Gastroesophageal sphincter (tissue), 4 donors: ENCODE results near the gene GALNT9. TPM values are rescaled to one million over a fixed set of nuclear protein-coding genes. Genes with fewer than 3 reads are reported as not detected.

Experiments
- ATAC-seq: fragments of 150-250 bp; one replicate; pipeline ENCODE4 v1.9.1; 2016; ENCODE audit warnings: mild to moderate bottlenecking, moderate library complexity
- H3K27ac ChIP-seq, 4 donors: fragments of 200-600 bp; sonication (generic) in 3 of 4; 1 replicate in 3 of 4; 2 replicates in 1 of 4; pipeline ENCODE4 v1.5.1; 2016 to 2019
- H3K27me3 ChIP-seq: fragments of 200-600 bp; sonication (generic); one replicate; pipeline ENCODE4 v1.5.1; 2019
- H3K36me3 ChIP-seq, 2 donors: fragments of 200-600 bp; sonication (generic); one replicate each; pipeline ENCODE4 v1.5.1; 2019; ENCODE audit warnings: control low read depth in 1 of 2
- H3K4me1 ChIP-seq, 3 donors: fragments of 200-600 bp; sonication (generic); 1 replicate in 2 of 3; 2 replicates in 1 of 3; pipeline ENCODE4 v1.5.1; 2016 to 2019; ENCODE audit warnings: control low read depth in 2 of 3
- H3K4me3 ChIP-seq, 2 donors: fragments of 200-600 bp; sonication (generic); one replicate each; pipeline ENCODE4 v1.5.1; 2019; ENCODE audit warnings: mild to moderate bottlenecking in 1 of 2, moderate library complexity in 1 of 2
- H3K9me3 ChIP-seq, 3 donors: fragments of 200-600 bp; sonication (generic); one replicate each; pipeline ENCODE4 v1.5.1; 2017 to 2019; ENCODE audit warnings: control low read depth in 2 of 3
- CTCF ChIP-seq, 4 experiments: fragments of 200-600 bp in 2 of 4; fragments of 450-650 bp in 2 of 4; sonication (generic) in 1 of 4; IDR thresholded peaks; one replicate each; pipeline ENCODE4 v1.5.1; 2017 to 2019; ENCODE audit warnings: antibody characterized with exemption in 4 of 4, mild to moderate bottlenecking in 2 of 4, moderate library complexity in 2 of 4
- EP300 ChIP-seq: sonication (generic); formaldehyde crosslinking; IDR thresholded peaks from one replicate; pipeline ENCODE4 v1.6.1; 2017; ENCODE audit warnings: antibody characterized with exemption, mild to moderate bottlenecking
- POLR2A ChIP-seq, 2 donors: fragments of 450-650 bp; IDR thresholded peaks; one replicate each; pipeline ENCODE4 v1.6.1; 2017; ENCODE audit warnings: antibody characterized with exemption in 2 of 2, mild to moderate bottlenecking in 2 of 2, moderate library complexity in 1 of 2
- POLR2AphosphoS5 ChIP-seq: sonication (generic); formaldehyde crosslinking; IDR thresholded peaks from one replicate; pipeline ENCODE4 v1.6.1; 2017; ENCODE audit warnings: antibody characterized with exemption
- WGBS, 2 donors: methylation state at CpG; one replicate each; pipeline ENCODE4 v1.1.5; 2018; ENCODE audit warnings: low coverage in 1 of 2; 5-methylcytosine and 5-hydroxymethylcytosine counted together
- total RNA-seq, 4 donors: library from RNA; depleted of rRNA; stranded (reverse); fragments of >200 nt; gene quantifications; one replicate each; pipeline ENCODE4 v1.1.0, GENCODE V29; 2016

The GALNT9 gene
- total RNA-seq, 4 donors from 2014 or later: 2.0 TPM; not detected in 3

GRCh38 chr12:132236930-132237771 is 92.2 kb downstream of the GALNT9 start:
- Histone ChIP-seq H3K27ac (no peak overlapping the region), H3K9me3 (no peaks in the 10 kb centered on the region), H3K4me1 (no peaks in the 10 kb centered on the region), H3K4me3 (no peak overlapping the region), H3K36me3 (no peaks in the 10 kb centered on the region), H3K27me3 (peaks cover 9% of the 10 kb centered on the region)
- 83 to 88% methylated on average over 3 to 4 of the region's 14 CpGs for WGBS, 2 donors
- no peak for ATAC-seq
- TF ChIP-seq EP300: no peak
- no peak for TF ChIP-seq POLR2A (IDR thresholded peaks at IDR 0.05)
- TF ChIP-seq CTCF (IDR thresholded peaks at IDR 0.05): no peak
- TF ChIP-seq POLR2AphosphoS5: no peak

GRCh38 chr12:132236129-132236929 is 93.1 kb downstream of the GALNT9 start:
- no peak overlapping the region for H3K27ac ChIP-seq
- peaks cover 9% of the 10 kb centered on the region for H3K27me3 ChIP-seq
- TF ChIP-seq EP300 (no peak), POLR2AphosphoS5 (no peak), POLR2A (IDR thresholded peaks at IDR 0.05) (no peak), CTCF (IDR thresholded peaks at IDR 0.05) (no peak)
- no peaks in the 10 kb centered on the region for H3K4me1 ChIP-seq
- ATAC-seq: no peak
- WGBS, 2 donors: 49% methylated on average over 7 of the region's 31 CpGs; no CpG with 5 or more reads in 1 of the 2 donors
- H3K9me3 ChIP-seq: no peaks in the 10 kb centered on the region
- no peaks in the 10 kb centered on the region for H3K36me3 ChIP-seq
- H3K4me3 ChIP-seq: no peak overlapping the region

- no peaks in the 10 kb centered on the region for H3K4me1 ChIP-seq
- no peak overlapping the region for H3K4me3 ChIP-seq
- WGBS, 2 donors: 60 to 74% methylated on average over 4 to 8 of the region's 25 CpGs
- H3K27ac ChIP-seq: no peak overlapping the region
- H3K9me3 ChIP-seq: no peaks in the 10 kb centered on the region
- H3K36me3 ChIP-seq: no peaks in the 10 kb centered on the region
- no peak for TF ChIP-seq POLR2A (IDR thresholded peaks at IDR 0.05)
- TF ChIP-seq EP300: no peak
- no peak for TF ChIP-seq CTCF (IDR thresholded peaks at IDR 0.05)
- no peak for TF ChIP-seq POLR2AphosphoS5
- peaks cover 16% of the 10 kb centered on the region for H3K27me3 ChIP-seq
- no peak for ATAC-seq
Observed at GRCh38 chr12:132235116-132235820, 94.1 kb downstream of the GALNT9 start.

- Histone ChIP-seq H3K27ac (no peak overlapping the region), H3K4me3 (no peak overlapping the region), H3K27me3 (peaks cover 59% of the 10 kb centered on the region), H3K4me1 (no peaks in the 10 kb centered on the region), H3K9me3 (no peaks in the 10 kb centered on the region), H3K36me3 (no peaks in the 10 kb centered on the region)
- 82% methylated on average over 4 of the region's 22 CpGs; no CpG with 5 or more reads in 1 of the 2 donors for WGBS, 2 donors
- ATAC-seq: no peak
- TF ChIP-seq POLR2A (IDR thresholded peaks at IDR 0.05) (no peak), CTCF (IDR thresholded peaks at IDR 0.05) (no peak), EP300 (no peak), POLR2AphosphoS5 (no peak)
Observed at GRCh38 chr12:132230381-132230780, 99.0 kb downstream of the GALNT9 start.
